Upper lobe of left lung (tissue), 6 donors: ENCODE results near the gene ARHGEF4. TPM values are rescaled to one million over a fixed set of nuclear protein-coding genes. Genes with fewer than 3 reads are reported as not detected.

ENCODE experiments used
- ATAC-seq, 2 donors: fragments of 200-7000 bp; cut with Tn5 transposase; one replicate each; pipeline ENCODE4 v1.9.1; 2022; ENCODE audit warnings: mild to moderate bottlenecking in 2 of 2, moderate library complexity in 2 of 2; ENCODE audit not compliant: low FRiP score in 2 of 2
- DNase-seq, 2 donors: peaks; one replicate each; pipeline ENCODE4 v3.0.0-alpha.2; 2019 to 2020
- H3K27ac ChIP-seq, 4 donors: fragments of 200-600 bp; sonication (generic); one replicate each; pipeline ENCODE4 v1.5.1; 2016 to 2019
- H3K27me3 ChIP-seq, 4 donors: fragments of 200-600 bp; sonication (generic); one replicate each; pipeline ENCODE4 v1.5.1; 2017 to 2019
- H3K36me3 ChIP-seq, 4 donors: fragments of 200-600 bp; sonication (generic); one replicate each; pipeline ENCODE4 v1.5.1; 2016 to 2019
- H3K4me1 ChIP-seq, 4 donors: fragments of 200-600 bp; sonication (generic); one replicate each; pipeline ENCODE4 v1.5.1; 2018 to 2019
- H3K4me3 ChIP-seq, 4 donors: fragments of 200-600 bp; sonication (generic); one replicate each; pipeline ENCODE4 v1.5.1; 2017 to 2019; ENCODE audit warnings: mild to moderate bottlenecking in 2 of 4, moderate library complexity in 1 of 4
- H3K9me3 ChIP-seq, 4 donors: fragments of 200-600 bp; sonication (generic); one replicate each; pipeline ENCODE4 v1.5.1; 2018 to 2019
- CTCF ChIP-seq, 6 experiments: fragments of 450-650 bp in 4 of 6; fragments of 200-600 bp in 2 of 6; sonication (generic) in 2 of 6; IDR thresholded peaks; one replicate each; pipeline ENCODE4 v1.5.1; 2016 to 2019; ENCODE audit warnings: antibody characterized with exemption in 6 of 6
- EP300 ChIP-seq, 4 donors: sonication (generic); formaldehyde crosslinking; IDR thresholded peaks; one replicate each; pipeline ENCODE4 v1.5.1; 2017; ENCODE audit warnings: antibody characterized with exemption in 4 of 4, control low read depth in 2 of 4
- POLR2A ChIP-seq, 4 donors: fragments of 450-650 bp; IDR thresholded peaks; one replicate each; pipeline ENCODE4 v1.5.1; 2016 to 2017; ENCODE audit warnings: antibody characterized with exemption in 4 of 4, mild to moderate bottlenecking in 2 of 4
- POLR2AphosphoS5 ChIP-seq, 2 donors: sonication (generic); formaldehyde crosslinking; IDR thresholded peaks; one replicate each; pipeline ENCODE4 v1.5.1; 2017; ENCODE audit warnings: antibody characterized with exemption in 2 of 2
- WGBS, 2 donors: methylation state at CpG; one replicate each; pipeline ENCODE4 v1.1.5; 2017 to 2018; 5-methylcytosine and 5-hydroxymethylcytosine counted together
- small RNA-seq, 4 donors: library from RNA; depleted of rRNA; stranded (forward); fragments of <200 nt; gene quantifications; one replicate each; pipeline ENCODE3, GENCODE V24; 2016
- total RNA-seq, 6 donors: library from RNA; depleted of rRNA in 4 of 6; stranded (reverse); fragments of >200 nt in 4 of 6; gene quantifications; one replicate each; pipeline versions ENCODE4 v1.1.0 to v1.2.1, GENCODE V29; 2016 to 2021
- donor health status: DM: no; HTN: no; CAD: no; lungs with moderate emphysema.
- donor health status: DM: no; HTN: yes; CAD: no; lungs with severe emphysema.

ARHGEF4 gene
- total RNA-seq, 6 donors from 2014 or later: 10.1 to 101 (median 22.5) TPM

- Histone ChIP-seq H3K27ac (peak overlapping the region in 1 of 4 donors; percentile 95), H3K4me1 (peaks cover 16 to 31% (median 17%) of the 10 kb centered on the region in 4 donors), H3K9me3 (no peaks in the 10 kb centered on the region), H3K4me3 (peak overlapping the region in 3 of 4 donors; percentile 61 to 73 (median 70)), H3K36me3 (peaks cover 0 to 4% (median 0%) of the 10 kb centered on the region in 4 donors), H3K27me3 (no peaks in the 10 kb centered on the region)
- DNase-seq (no peak), ATAC-seq (no peak)
- 76 to 77% methylated on average over 22 of the region's 22 CpGs for WGBS, 2 donors
- TF ChIP-seq POLR2AphosphoS5 (IDR thresholded peaks at IDR 0.05) (no peak), CTCF (IDR thresholded peaks at IDR 0.05) (no peak), EP300 (IDR thresholded peaks at IDR 0.05) (no peak), POLR2A (IDR thresholded peaks at IDR 0.05) (no peak)
Observed at GRCh38 chr2:131094463-131095281, 258.0 kb downstream of the ARHGEF4 start.

Small RNAs within 50 kb of the gene (small RNA-seq; reads per million reads assigned to genes)
- gene RF00423: 0 reads per million in 4 donors

Other genes with a start within 250 kb of the ARHGEF4 start
- under 1 TPM in 2 of 6 donors, not detected in 4; 0.34 to 0.61 TPM for gene CFC1, start 237.3 kb upstream of the ARHGEF4 start, total RNA-seq
- gene POTEJ, start 225.5 kb upstream of the ARHGEF4 start, total RNA-seq: under 1 TPM in 1 of 6 donors, not detected in 5; 0.30 TPM
- not detected for gene GPR148, start 107.8 kb upstream of the ARHGEF4 start, total RNA-seq
- gene AMER3, start 81.4 kb upstream of the ARHGEF4 start, total RNA-seq: not detected